IMR-90 (cell line): ENCODE measurements around the gene HAGHL. TPM values are rescaled to one million over a fixed set of nuclear protein-coding genes. Genes with fewer than 3 reads are reported as not detected.

Experiments
- ATAC-seq: fragments of 200-7000 bp; cut with Tn5 transposase; 2 replicates; pipeline ENCODE4 v1.9.1; 2020; ENCODE audit warnings: low read depth, mild to moderate bottlenecking, moderate library complexity
- BruUV-seq: library from RNA; stranded (reverse); fragments of 400-500 nt; replicated peaks from 2 replicates; lab custom pipeline; 2021; lab: Mats Ljungman, UMichigan
- CTCF ChIA-PET: fragments of 300-600 bp; formaldehyde crosslinking; extraction: SDS; loops from one replicate; lab custom pipeline; 2021; ENCODE audit warnings: antibody characterized with exemption; lab: Yijun Ruan, JAX
- POLR2A ChIA-PET: fragments of 300-600 bp; sonication (Branson Sonifier 250); formaldehyde crosslinking; loops from one replicate; lab custom pipeline; 2022; ENCODE audit warnings: antibody characterized with exemption; ENCODE audit not compliant: unreplicated experiment; lab: Charles Lee
- DNase-seq: peaks from one replicate; pipeline ENCODE4 v3.0.0; 2013
- H2AFZ ChIP-seq: replicated peaks from 2 replicates; pipeline ENCODE3; 2013; ENCODE audit warnings: low read length, mild to moderate bottlenecking; ENCODE audit not compliant: poor library complexity
- H2AK5ac ChIP-seq: 2 replicates; pipeline ENCODE4 v1.6.1; 2013; ENCODE audit warnings: low read depth, low read length, inconsistent platforms
- H2AK9ac ChIP-seq: replicated peaks from 2 replicates; pipeline ENCODE3; 2013; ENCODE audit warnings: mild to moderate bottlenecking, low read depth, low read length, moderate library complexity; ENCODE audit not compliant: poor library complexity
- H2BK120ac ChIP-seq: 2 replicates; pipeline ENCODE4 v1.6.1; 2013; ENCODE audit warnings: low read depth, low read length, inconsistent platforms
- H2BK15ac ChIP-seq: 3 replicates; pipeline ENCODE4 v1.6.1; 2013; ENCODE audit warnings: low read depth, low read length, inconsistent platforms
- H2BK20ac ChIP-seq: 2 replicates; pipeline ENCODE4 v1.6.1; 2013; ENCODE audit warnings: low read depth, mild to moderate bottlenecking, inconsistent platforms, low read length, moderate library complexity
- H2BK5ac ChIP-seq: 2 replicates; pipeline ENCODE4 v1.6.1; 2013; ENCODE audit warnings: mild to moderate bottlenecking, low read depth, low read length, inconsistent platforms; ENCODE audit not compliant: poor library complexity, severe bottlenecking
- H3K14ac ChIP-seq: replicated peaks from 2 replicates; pipeline ENCODE4 v1.6.1; 2013; ENCODE audit warnings: low read depth, low read length, inconsistent platforms
- H3K18ac ChIP-seq: 2 replicates; pipeline ENCODE4 v1.6.1; 2013; ENCODE audit warnings: low read depth, low read length, control low read depth
- H3K23ac ChIP-seq: 2 replicates; pipeline ENCODE4 v1.6.1; 2013; ENCODE audit warnings: low read depth, low read length, inconsistent platforms
- H3K27ac ChIP-seq: 2 replicates; pipeline ENCODE4 v1.5.1; 2013; ENCODE audit warnings: mild to moderate bottlenecking, control low read depth, low read length; ENCODE audit not compliant: insufficient read depth
- H3K27me3 ChIP-seq: 2 replicates; pipeline ENCODE4 v1.6.1; 2013; ENCODE audit warnings: low read length; ENCODE audit not compliant: control insufficient read depth, insufficient read depth
- H3K36me3 ChIP-seq: 2 replicates; pipeline ENCODE4 v1.6.1; 2013; ENCODE audit warnings: low read length, mixed read lengths; ENCODE audit not compliant: control insufficient read depth, insufficient read depth
- H3K4ac ChIP-seq: 2 replicates; pipeline ENCODE4 v1.6.1; 2013; ENCODE audit warnings: low read depth, low read length, inconsistent platforms
- H3K4me1 ChIP-seq: 2 replicates; pipeline ENCODE4 v1.6.1; 2013; ENCODE audit warnings: low read length, mixed read lengths; ENCODE audit not compliant: control insufficient read depth, insufficient read depth
- H3K4me2 ChIP-seq: 2 replicates; pipeline ENCODE4 v1.6.1; 2013; ENCODE audit warnings: low read depth, mild to moderate bottlenecking, control low read depth, low read length, moderate library complexity
- H3K4me3 ChIP-seq: 2 replicates; pipeline ENCODE4 v1.5.1; 2013; ENCODE audit warnings: low read depth, mild to moderate bottlenecking, control low read depth, low read length, moderate library complexity; ENCODE audit not compliant: insufficient read depth
- H3K56ac ChIP-seq: 2 replicates; pipeline ENCODE4 v1.6.1; 2013; ENCODE audit warnings: low read length, inconsistent platforms; ENCODE audit not compliant: insufficient read depth; ENCODE audit errors: extremely low read depth
- H3K79me1 ChIP-seq, 2 experiments: 2 replicates each; pipeline ENCODE4 v1.6.1; 2013; ENCODE audit warnings: low read length in 2 of 2, inconsistent platforms in 1 of 2, low read depth in 1 of 2
- H3K9ac ChIP-seq: 2 replicates; pipeline ENCODE4 v1.6.1; 2013; ENCODE audit warnings: low read depth, low read length, control low read depth
- H3K9me1 ChIP-seq: 2 replicates; pipeline ENCODE4 v1.6.1; 2013; ENCODE audit warnings: low read length, inconsistent platforms; ENCODE audit not compliant: insufficient read depth
- H3K9me3 ChIP-seq: 2 replicates; pipeline ENCODE4 v1.6.1; 2013; ENCODE audit warnings: low read length; ENCODE audit not compliant: control insufficient read depth, insufficient read depth
- H4K20me1 ChIP-seq: 2 replicates; pipeline ENCODE4 v1.6.1; 2013; ENCODE audit warnings: low read length, inconsistent platforms; ENCODE audit not compliant: insufficient read depth
- H4K5ac ChIP-seq: 2 replicates; pipeline ENCODE4 v1.6.1; 2013; ENCODE audit warnings: mild to moderate bottlenecking, low read depth, low read length, control low read depth
- H4K8ac ChIP-seq, 2 experiments: 2 replicates each; pipeline ENCODE4 v1.6.1; 2013; ENCODE audit warnings: low read depth in 2 of 2, low read length in 2 of 2, control low read depth in 1 of 2, inconsistent platforms in 1 of 2
- H4K91ac ChIP-seq: 2 replicates; pipeline ENCODE4 v1.6.1; 2013; ENCODE audit warnings: low read depth, low read length, inconsistent platforms; ENCODE audit not compliant: insufficient read depth
- BHLHE40 ChIP-seq: fragments of 150-350 bp; IDR thresholded peaks from 2 replicates; pipeline ENCODE4 v1.6.1; 2016; ENCODE audit warnings: mild to moderate bottlenecking, low read depth, low read length
- CEBPB ChIP-seq: IDR thresholded peaks from 2 replicates; pipeline ENCODE4 v1.6.1; 2012; ENCODE audit warnings: low read depth, low read length, improper control_type of control experiment
- CHD1 ChIP-seq: IDR thresholded peaks from 2 replicates; pipeline ENCODE4 v1.6.1; 2012; ENCODE audit warnings: low read depth, low read length, improper control_type of control experiment
- FOS ChIP-seq: fragments of 150-350 bp; IDR thresholded peaks from 2 replicates; pipeline ENCODE4 v1.6.1; 2016; ENCODE audit warnings: low read depth, low read length
- MAFK ChIP-seq: IDR thresholded peaks from 2 replicates; pipeline ENCODE4 v1.6.1; 2012; ENCODE audit warnings: low read depth, low read length, improper control_type of control experiment
- MAZ ChIP-seq: IDR thresholded peaks from 2 replicates; pipeline ENCODE4 v1.6.1; 2012; ENCODE audit warnings: low read depth, mild to moderate bottlenecking, low read length, improper control_type of control experiment, moderate library complexity, borderline replicate concordance
- MXI1 ChIP-seq: IDR thresholded peaks from 2 replicates; pipeline ENCODE4 v1.6.1; 2012; ENCODE audit warnings: low read depth, mild to moderate bottlenecking, low read length, moderate library complexity, borderline replicate concordance
- NFE2L2 ChIP-seq: fragments of 150-350 bp; IDR thresholded peaks from 2 replicates; pipeline ENCODE4 v1.6.1; 2016; ENCODE audit warnings: low read depth, mild to moderate bottlenecking, low read length
- POLR2A ChIP-seq: IDR thresholded peaks from 2 replicates; pipeline ENCODE4 v1.6.1; 2012; ENCODE audit warnings: mild to moderate bottlenecking, low read depth, low read length
- RCOR1 ChIP-seq: IDR thresholded peaks from 2 replicates; pipeline ENCODE4 v1.6.1; 2012; ENCODE audit warnings: mild to moderate bottlenecking, low read length, improper control_type of control experiment; ENCODE audit not compliant: insufficient replicate concordance
- RFX5 ChIP-seq: IDR thresholded peaks from 2 replicates; pipeline ENCODE4 v1.8.0; 2012; ENCODE audit warnings: low read depth, mild to moderate bottlenecking, low read length, moderate library complexity
- SMC3 ChIP-seq: fragments of 150-350 bp; IDR thresholded peaks from 2 replicates; pipeline ENCODE4 v1.6.1; 2016; ENCODE audit warnings: low read depth, mild to moderate bottlenecking, antibody characterized with exemption, low read length, moderate library complexity
- WGBS, 2 experiments: methylation state at CpG; one replicate each; pipeline versions ENCODE4 v1.1.5 to v1.1.7; 2013; ENCODE audit warnings: missing lambda C conversion rate in 2 of 2; ENCODE audit not compliant: insufficient read length in 1 of 2; ENCODE audit errors: extremely low coverage in 2 of 2; 5-methylcytosine and 5-hydroxymethylcytosine counted together
- dilution Hi-C: fragments of 300-500 bp; cut with HindIII; formaldehyde crosslinking; loops from one replicate; pipeline ENCODE4 v1.14.3; 2018; ENCODE audit warnings: low sequenced_read_pairs; ENCODE audit not compliant: unreplicated experiment
- in situ Hi-C: fragments of 300-500 bp; cut with MboI; formaldehyde crosslinking; loops from 3 replicates; pipeline ENCODE4 v1.14.3; 2019; ENCODE audit warnings: low sequenced_read_pairs, inconsistent platforms, mixed read lengths
- intact Hi-C: fragments of 100-400 bp; cut with micrococcal nuclease; formaldehyde crosslinking; loops from 2 replicates; pipeline ENCODE4 v1.10.0; 2022
- polyA plus RNA-seq, 3 experiments: library from polyadenylated mRNA; depleted of rRNA; stranded (reverse); fragments of >200 nt; gene quantifications; 2 replicates each; pipeline ENCODE4 v1.2.3, GENCODE V29; 2012; ENCODE audit warnings: low replicate concordance in 1 of 3
- total RNA-seq: library from RNA; depleted of rRNA; stranded (reverse); fragments of >200 nt; gene quantifications from 2 replicates; pipeline ENCODE4 v1.2.3, GENCODE V29; 2012
- TF ChIP-seq, protein P1 (sequence below): fragments of 150-350 bp; IDR thresholded peaks from 2 replicates; pipeline ENCODE4 v1.6.1; 2016; ENCODE audit warnings: low read depth, mild to moderate bottlenecking, low read length, moderate library complexity, borderline replicate concordance
- TF ChIP-seq, protein P2 (sequence below): fragments of 150-350 bp; IDR thresholded peaks from 2 replicates; pipeline ENCODE4 v1.6.1; 2017; ENCODE audit warnings: mild to moderate bottlenecking, antibody characterized with exemption, low read length, low read depth

The HAGHL gene
- total and polyA plus RNA-seq, 2 of the 4 experiments (the other 2 are of a cell fraction): 3.0 to 12.5 TPM

DNA sequence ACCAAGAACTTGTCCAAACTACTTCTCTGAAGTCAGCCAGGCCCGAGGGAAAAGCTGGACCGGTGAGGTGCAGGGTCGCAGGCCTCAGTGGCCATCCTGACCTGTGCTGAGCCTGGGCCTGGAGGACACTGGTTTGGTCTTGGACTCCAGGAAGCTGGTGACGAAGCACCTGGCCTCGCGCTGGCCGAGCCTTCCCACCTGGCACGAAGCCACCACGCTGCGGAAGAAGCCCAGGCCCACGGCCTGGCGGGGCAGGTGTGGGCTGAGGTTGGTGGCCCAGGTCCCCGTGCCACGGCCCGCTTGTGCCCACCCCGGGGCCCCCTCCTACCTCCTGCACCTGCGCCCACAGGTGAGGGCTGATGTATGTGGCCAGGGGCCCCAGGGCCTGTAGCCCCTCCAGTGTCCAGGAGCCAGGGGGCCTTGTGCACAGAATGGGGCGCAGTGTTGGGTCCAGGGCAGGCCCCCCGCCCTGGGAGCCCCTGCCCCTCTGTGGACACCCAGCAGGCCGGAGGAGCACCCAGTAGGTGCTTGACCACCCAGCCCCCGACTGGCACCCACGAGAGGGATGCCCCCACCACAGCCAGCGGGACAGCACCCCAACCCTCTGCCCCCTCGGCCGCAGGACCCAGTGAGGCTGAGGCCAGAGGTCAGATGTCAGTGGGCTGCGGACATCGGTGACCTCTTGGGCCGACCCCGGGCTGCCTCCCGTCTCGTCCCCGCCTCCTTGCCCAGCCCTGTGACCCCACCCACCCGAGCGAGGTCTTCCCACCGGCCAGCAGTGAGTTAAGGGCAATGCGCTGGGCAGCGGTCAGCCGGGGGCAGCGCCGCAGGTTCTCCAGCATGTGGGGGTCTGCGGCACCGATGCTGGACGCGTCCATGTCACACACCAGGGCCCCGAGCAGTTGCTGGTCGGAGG is 47.4 kb downstream of the HAGHL start:
- no peak overlapping the region for H4K8ac ChIP-seq
- no TSS peak for BruUV-seq
- no peak overlapping the region for H3K9ac ChIP-seq
- H2BK120ac ChIP-seq: no peak overlapping the region
- H4K5ac ChIP-seq: no peak overlapping the region
- in situ Hi-C loops: no loop called here
- no peaks in the 10 kb centered on the region for H3K9me3 ChIP-seq
- H4K20me1 ChIP-seq: no peaks in the 10 kb centered on the region
- peaks cover 3% of the 10 kb centered on the region; the same call in 1 of the 2 replicates for H3K27me3 ChIP-seq
- no peak overlapping the region for H2AK5ac ChIP-seq
- intact Hi-C loops: no loop called here
- ChIA-PET CTCF (no interaction called here), POLR2A (interaction anchor here (0.6 kb wide), 1 partner anchor 11 kb away, joined by 23 read pairs; no protein-coding TSS in a partner anchor)
- no peak overlapping the region for H3K14ac ChIP-seq
- no peak overlapping the region for H3K18ac ChIP-seq
- H3K23ac ChIP-seq: no peak overlapping the region
- dilution Hi-C loops: no loop called here
- no peak overlapping the region for H3K56ac ChIP-seq
- no peak overlapping the region for H2AK9ac ChIP-seq
- H2BK5ac ChIP-seq: no peak overlapping the region
- H3K4me2 ChIP-seq: no peak overlapping the region
- no peaks in the 10 kb centered on the region for H3K36me3 ChIP-seq
- H3K4me1 ChIP-seq: no peaks in the 10 kb centered on the region
- no peak overlapping the region for H3K4ac ChIP-seq
- no peak overlapping the region for H3K27ac ChIP-seq
- no peak overlapping the region for H3K4me3 ChIP-seq
- no peaks in the 10 kb centered on the region for H3K9me1 ChIP-seq
- H4K91ac ChIP-seq: no peak overlapping the region
- no peak overlapping the region for H2AFZ ChIP-seq
- H2BK15ac ChIP-seq: no peak overlapping the region
- no peak overlapping the region for H2BK20ac ChIP-seq
- no peaks in the 10 kb centered on the region for H3K79me1 ChIP-seq
- DNase-seq: no peak
- 77% methylated on average over 23 of the region's 46 CpGs; no CpG with 5 or more reads in 1 of the 2 experiments for WGBS, 2 experiments
- no peak for ATAC-seq
- no peak for TF ChIP-seq RFX5
- no peak for TF ChIP-seq MXI1
- TF ChIP-seq MAZ: no peak
- TF ChIP-seq, protein P1, sequence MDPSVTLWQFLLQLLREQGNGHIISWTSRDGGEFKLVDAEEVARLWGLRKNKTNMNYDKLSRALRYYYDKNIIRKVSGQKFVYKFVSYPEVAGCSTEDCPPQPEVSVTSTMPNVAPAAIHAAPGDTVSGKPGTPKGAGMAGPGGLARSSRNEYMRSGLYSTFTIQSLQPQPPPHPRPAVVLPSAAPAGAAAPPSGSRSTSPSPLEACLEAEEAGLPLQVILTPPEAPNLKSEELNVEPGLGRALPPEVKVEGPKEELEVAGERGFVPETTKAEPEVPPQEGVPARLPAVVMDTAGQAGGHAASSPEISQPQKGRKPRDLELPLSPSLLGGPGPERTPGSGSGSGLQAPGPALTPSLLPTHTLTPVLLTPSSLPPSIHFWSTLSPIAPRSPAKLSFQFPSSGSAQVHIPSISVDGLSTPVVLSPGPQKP: no peak
- no peak for TF ChIP-seq MAFK
- TF ChIP-seq NFE2L2: no peak
- TF ChIP-seq SMC3: no peak
- no peak for TF ChIP-seq CEBPB
- TF ChIP-seq POLR2A: no peak
- no peak for TF ChIP-seq BHLHE40
- no peak for TF ChIP-seq CHD1
- TF ChIP-seq, protein P2, sequence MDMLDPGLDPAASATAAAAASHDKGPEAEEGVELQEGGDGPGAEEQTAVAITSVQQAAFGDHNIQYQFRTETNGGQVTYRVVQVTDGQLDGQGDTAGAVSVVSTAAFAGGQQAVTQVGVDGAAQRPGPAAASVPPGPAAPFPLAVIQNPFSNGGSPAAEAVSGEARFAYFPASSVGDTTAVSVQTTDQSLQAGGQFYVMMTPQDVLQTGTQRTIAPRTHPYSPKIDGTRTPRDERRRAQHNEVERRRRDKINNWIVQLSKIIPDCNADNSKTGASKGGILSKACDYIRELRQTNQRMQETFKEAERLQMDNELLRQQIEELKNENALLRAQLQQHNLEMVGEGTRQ: no peak
- no peak for TF ChIP-seq RCOR1
- TF ChIP-seq FOS: no peak
